HG03095 (cell line): Measurements from ENCODE around the gene FILIP1L.

Source experiments
- ATAC-seq: cut with Tn5 transposase; IDR thresholded peaks from one replicate; pipeline ENCODE4 v1.9.1; 2021; ENCODE audit warnings: moderate library complexity; ENCODE audit not compliant: unreplicated experiment

FILIP1L gene

GRCh38 chr3:99955773-99956562, 158.3 kb downstream of the FILIP1L start:
- no peak for ATAC-seq

GRCh38 chr3:99954914-99955644, 159.2 kb downstream of the FILIP1L start:
- no peak for ATAC-seq

- no peak for ATAC-seq
These were observed 160.7 kb downstream of the FILIP1L start for GRCh38 chr3:99953596-99953995.

- ATAC-seq = no peak
These were observed 162.0 kb downstream of the FILIP1L start for GRCh38 chr3:99952306-99952705.

GRCh38 chr3:99951701-99952100, 162.6 kb downstream of the FILIP1L start:
- ATAC-seq = no peak

GRCh38 chr3:99950921-99951320, 163.4 kb downstream of the FILIP1L start:
- ATAC-seq = no peak

- ATAC-seq = no peak
These were observed 164.2 kb downstream of the FILIP1L start for GRCh38 chr3:99949956-99950670.

- ATAC-seq = no peak
These were observed 165.7 kb downstream of the FILIP1L start for GRCh38 chr3:99948467-99949089.

GRCh38 chr3:99947356-99947755, 166.9 kb downstream of the FILIP1L start:
- no peak for ATAC-seq

- ATAC-seq = no peak
These were observed 168.8 kb downstream of the FILIP1L start for GRCh38 chr3:99945328-99945995.

- no peak for ATAC-seq
These were observed 170.2 kb downstream of the FILIP1L start for GRCh38 chr3:99943931-99944761.

- ATAC-seq = no peak
These were observed 173.1 kb downstream of the FILIP1L start for GRCh38 chr3:99941211-99941610.

- ATAC-seq = no peak
These were observed 174.0 kb downstream of the FILIP1L start for GRCh38 chr3:99940350-99940749.

- no peak for ATAC-seq
These were observed 174.4 kb downstream of the FILIP1L start for GRCh38 chr3:99939876-99940275.

GRCh38 chr3:99938270-99938911, 175.9 kb downstream of the FILIP1L start:
- ATAC-seq = peak; percentile 30

GRCh38 chr3:99934975-99935797, 179.1 kb downstream of the FILIP1L start:
- no peak for ATAC-seq

- no peak for ATAC-seq
These were observed 180.1 kb downstream of the FILIP1L start for GRCh38 chr3:99933971-99934750.

- no peak for ATAC-seq
These were observed 183.2 kb downstream of the FILIP1L start for GRCh38 chr3:99931059-99931458.
